Measurements from ENCODE around the gene FFAR3.

FFAR3 gene, protein sequence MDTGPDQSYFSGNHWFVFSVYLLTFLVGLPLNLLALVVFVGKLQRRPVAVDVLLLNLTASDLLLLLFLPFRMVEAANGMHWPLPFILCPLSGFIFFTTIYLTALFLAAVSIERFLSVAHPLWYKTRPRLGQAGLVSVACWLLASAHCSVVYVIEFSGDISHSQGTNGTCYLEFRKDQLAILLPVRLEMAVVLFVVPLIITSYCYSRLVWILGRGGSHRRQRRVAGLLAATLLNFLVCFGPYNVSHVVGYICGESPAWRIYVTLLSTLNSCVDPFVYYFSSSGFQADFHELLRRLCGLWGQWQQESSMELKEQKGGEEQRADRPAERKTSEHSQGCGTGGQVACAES

DNA sequence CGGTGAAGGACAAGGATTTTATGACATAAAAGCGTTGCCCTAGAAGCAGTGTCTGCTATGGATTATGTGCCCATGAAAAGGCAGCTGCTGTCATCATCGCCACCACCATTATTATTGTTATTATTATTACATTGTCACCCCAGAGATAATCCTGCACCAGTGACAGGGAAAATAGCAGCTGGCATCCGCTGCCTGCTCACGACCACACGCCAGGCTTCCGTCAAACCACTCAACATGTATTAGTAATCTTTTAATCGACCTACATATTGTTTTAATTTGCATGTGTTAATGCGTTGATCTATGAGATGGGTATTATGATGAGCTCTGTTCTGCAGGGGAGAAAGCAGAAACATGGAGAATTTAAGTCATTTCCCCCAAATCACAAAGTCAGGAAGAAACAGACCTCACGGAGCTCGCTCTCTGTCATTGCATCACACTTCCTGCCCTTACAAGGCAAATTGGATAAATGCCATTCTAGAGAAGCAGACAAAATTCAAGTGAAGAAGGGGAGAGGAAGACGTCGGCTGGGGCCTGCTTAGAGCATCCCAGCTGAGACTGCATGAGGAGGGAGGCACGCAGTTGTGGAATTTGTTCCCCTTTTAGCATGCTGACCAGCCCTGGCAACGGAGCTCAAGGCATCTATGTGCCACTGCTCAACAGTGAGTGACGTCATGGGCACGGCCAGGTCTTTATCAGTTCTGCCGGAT lies at the start of gene FFAR3:
Gene FFAR3, plus strand, starts transcription at position 594 of the 707 bp plus-strand sequence. CDS start 431 bp downstream, outside the sequence.
- DNase-seq (ENCODE audit: low read depth) = no peak

DNA sequence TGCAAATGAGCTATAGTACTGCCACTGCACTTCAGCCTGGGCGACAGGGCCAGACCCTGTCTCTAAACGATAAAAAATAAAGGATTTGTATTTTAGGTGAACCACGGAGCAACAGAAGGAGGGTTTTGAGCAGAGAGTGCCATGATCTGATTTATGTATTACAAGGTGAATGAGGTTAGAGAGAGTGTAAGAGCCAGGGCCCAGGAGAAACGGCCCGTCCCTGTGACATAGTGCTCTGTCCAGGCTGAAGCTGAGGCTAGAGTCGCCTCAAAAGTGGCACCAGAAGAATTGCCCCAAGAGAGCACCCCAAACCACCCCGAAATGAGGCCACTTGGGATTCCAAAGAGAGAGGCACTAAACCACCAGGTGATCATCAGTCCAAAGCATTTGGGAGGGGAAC lies 49.4 kb upstream of the FFAR3 start:
- DNase-seq (ENCODE audit: low read depth) = no peak

DNA sequence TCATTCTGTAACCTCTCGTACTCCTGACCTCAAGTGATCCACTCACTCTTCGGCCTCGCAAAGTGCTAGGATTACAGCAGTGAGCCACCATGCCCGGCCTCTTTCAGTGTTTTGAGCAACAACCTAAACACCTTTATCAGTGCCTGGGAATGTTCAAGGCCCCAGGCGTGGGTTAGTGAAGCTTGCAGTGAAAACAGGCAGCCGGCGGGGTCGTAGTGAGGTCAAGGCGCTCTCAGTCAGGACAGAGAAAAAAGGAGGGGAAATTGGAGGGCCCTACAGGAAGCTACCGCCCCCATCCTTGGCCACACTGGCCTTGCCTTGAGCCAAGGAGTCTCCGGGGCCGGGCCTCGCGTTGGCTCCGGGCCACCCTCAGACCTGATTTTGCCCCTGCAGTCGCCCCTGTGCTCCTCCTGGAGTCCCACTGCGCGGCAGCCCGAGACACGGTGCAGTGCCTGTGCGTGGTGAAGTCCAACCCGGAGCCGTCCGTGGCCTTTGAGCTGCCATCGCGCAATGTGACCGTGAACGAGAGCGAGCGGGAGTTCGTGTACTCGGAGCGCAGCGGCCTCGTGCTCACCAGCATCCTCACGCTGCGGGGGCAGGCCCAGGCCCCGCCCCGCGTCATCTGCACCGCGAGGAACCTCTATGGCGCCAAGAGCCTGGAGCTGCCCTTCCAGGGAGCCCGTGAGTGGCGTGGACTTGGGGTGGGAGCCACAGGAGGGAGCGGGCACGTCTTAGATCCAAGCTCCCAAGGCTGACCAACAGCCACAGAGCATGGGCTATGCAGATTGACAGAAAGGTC lies 48.6 kb upstream of the FFAR3 start:
- no peak for DNase-seq (ENCODE audit: low read depth)

DNA sequence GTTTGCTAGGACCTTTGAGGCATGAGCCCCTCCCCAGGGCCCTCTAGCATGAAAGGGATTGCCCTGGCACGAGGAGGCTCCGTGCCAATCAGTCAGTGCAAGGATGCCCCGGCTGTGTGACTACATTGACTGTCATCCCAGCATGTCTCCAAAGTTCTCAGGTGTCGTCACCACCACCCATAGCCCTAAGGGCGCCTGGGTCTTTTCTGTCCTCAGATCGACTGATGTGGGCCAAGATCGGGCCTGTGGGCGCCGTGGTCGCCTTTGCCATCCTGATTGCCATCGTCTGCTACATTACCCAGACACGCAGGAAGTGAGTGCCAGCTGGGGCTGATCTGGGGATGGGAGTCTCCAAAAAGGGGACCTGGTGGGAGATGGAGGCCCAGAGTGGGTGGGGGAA lies 47.9 kb upstream of the FFAR3 start:
- DNase-seq (ENCODE audit: low read depth) = no peak

DNA sequence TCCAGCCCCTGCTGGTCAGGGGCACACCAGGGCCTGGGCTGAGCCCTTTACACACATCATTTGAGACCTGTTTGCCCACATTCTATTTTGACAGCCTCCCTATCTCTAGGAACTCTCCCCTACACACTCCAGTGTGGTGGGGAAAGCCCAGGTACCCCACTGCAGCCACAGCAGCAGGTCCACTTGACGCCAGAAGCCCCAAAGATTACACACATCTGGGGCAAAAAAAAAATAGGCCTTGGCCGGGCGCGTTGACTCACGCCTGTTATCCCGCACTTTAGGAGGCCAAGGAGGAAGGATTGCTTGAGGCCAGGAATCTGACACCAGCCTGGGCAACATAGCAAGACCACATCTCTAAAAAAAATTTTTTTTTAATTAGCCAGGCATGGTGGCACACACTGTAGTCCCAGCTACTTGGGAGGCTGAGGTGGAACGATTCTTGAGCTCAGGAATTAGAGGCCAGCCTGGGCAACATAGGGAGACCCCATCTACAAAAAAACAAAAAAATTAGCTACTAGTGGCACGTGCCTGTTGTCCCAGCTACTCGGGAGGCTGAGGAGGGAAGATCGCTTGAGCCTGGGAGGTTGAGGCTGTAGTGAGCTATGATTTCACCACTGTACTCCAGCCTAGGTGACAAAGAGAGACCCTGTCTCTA lies 47.3 kb upstream of the FFAR3 start:
- no peak for DNase-seq (ENCODE audit: low read depth)

DNA sequence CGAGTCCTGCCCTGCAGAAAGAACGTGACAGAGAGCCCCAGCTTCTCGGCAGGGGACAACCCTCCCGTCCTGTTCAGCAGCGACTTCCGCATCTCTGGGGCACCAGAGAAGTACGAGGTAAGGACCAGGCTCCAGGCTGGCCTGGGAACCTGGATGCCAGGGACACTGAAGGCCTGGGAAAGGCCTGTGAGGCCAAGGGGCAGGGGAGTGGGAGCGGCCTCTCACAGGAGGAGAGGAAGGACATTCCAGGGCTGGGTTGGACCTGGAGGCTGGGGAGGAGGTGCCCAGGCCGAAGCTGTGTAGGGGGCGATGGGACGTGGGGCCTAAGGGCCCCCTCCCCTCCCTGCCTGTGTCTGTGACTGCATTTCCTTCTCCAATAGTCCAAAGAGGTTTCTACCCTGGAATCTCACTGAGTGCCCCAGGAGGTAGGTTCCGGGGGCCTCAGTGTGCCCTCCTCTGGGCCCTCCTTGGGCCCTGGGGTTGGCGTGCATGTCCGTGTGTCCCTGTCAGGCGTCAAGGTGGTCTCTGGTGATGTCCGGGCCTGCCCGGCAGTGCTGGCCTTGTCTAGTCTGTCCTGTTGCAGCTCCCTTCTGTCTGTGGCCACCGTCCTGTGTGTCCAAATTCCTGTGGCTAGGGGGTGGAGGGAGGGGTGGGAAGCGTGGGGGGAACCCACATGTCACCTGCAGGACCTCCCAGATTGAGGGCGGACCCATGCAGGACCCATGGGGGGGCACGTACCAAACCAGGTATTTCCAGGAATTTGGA lies 46.2 kb upstream of the FFAR3 start:
- DNase-seq (ENCODE audit: low read depth) = no peak

DNA sequence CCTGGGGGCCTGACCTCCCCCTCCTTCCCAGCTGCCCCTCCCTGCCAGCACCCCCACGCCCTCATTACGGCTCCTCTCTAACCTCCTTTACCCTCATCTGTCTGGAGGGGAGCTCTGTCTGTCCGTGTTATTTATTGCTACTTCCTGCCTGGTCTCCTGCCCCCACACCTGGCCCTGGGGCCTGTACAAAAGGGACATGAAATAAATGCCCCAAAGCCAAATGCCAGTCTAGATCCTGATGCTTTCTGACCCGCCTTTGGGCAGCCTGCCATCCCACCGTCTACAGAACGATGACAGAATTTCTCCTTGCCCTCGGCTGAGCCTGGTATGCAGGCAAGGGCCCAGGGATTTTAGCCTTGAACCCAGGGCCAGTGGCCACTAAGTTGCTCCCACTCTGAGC lies 44.7 kb upstream of the FFAR3 start:
- no peak for DNase-seq (ENCODE audit: low read depth)

DNA sequence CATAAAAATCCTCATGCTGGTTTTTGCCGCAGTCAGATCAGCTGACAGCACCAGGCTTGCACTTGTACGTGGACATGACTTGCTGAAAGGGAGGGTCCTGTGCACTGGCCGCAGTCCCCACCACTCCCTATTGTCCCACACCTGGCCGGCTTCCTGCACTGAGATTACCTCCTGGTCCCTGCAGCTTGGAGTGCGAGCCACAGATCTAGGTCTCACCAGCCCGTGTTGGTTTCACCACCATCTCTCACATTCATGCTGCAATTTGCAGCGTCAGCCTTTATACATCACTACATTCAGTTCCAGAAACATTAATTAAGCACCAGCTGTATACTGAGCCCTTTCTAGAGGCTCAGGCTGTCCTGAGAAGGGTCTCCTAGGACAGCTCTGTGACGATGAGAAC lies 44.2 kb upstream of the FFAR3 start:
- DNase-seq (ENCODE audit: low read depth) = no peak

DNA sequence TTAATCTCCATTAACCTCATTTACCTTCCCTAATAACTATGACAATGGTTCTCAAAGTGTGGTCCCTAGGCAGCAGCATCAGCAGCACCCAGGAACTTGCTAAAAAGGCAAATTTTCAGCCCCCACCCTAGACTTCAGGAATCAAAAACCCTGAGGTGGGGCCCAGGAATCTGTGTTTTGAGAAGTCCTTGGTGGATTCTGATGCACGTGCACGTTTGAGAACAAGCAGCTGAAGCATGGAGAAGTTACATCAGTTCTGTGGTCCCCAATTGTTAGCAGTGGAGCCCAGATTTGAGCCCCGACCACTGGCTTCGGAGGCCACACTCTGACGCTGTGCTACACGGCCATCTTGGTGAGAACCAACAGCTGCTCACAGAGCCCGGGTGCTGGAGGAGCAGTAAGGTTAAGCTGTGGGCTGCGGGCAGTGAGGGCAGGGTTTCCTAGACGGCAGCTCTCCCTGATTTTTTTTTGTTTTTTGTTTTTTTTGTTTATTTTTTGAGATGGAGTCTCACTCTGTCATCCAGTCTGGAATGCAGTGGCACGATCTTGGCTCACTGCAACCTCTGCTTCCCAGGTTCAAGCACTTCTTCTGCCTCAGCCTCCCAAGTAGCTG lies 43.3 kb upstream of the FFAR3 start:
- DNase-seq (ENCODE audit: low read depth) = no peak

DNA sequence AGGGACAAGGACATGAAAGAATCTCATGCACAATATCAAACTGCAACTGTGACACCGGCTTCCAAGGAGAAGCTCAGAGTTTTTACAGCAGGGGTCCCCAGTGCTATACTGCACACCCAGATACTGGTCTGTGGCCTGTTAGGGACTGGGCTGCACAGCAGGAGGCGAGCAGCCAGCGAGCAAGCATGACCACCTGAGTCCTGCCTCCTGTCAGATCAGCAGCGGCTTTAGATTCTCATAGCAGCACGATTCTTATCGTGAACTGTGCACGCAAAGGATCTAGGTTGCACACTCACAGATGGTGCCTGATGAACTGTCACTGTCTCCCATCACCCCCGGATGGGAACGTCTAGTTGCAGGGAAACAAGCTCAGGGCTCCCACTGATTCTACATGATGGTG lies 42.4 kb upstream of the FFAR3 start:
- DNase-seq (ENCODE audit: low read depth) = no peak

DNA sequence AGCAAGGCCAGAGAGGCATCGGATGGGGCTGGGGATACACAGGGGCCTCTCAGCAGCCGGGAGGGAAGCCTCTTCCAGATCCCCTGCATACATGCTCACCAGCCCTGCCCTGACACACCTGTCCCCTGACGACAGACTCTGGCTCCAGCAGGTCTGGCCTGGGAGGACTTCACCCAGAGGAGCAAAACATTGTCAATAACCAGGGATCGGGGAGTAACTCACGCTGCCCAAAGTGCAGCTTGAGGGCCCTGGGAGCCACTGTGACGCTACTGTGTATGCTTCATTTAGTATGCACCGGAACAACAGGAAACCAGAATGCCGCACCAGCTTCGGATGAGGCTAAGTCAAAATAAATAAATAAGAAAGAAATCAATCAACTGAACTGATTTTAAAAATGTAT lies 41.7 kb upstream of the FFAR3 start:
- no peak for DNase-seq (ENCODE audit: low read depth)

DNA sequence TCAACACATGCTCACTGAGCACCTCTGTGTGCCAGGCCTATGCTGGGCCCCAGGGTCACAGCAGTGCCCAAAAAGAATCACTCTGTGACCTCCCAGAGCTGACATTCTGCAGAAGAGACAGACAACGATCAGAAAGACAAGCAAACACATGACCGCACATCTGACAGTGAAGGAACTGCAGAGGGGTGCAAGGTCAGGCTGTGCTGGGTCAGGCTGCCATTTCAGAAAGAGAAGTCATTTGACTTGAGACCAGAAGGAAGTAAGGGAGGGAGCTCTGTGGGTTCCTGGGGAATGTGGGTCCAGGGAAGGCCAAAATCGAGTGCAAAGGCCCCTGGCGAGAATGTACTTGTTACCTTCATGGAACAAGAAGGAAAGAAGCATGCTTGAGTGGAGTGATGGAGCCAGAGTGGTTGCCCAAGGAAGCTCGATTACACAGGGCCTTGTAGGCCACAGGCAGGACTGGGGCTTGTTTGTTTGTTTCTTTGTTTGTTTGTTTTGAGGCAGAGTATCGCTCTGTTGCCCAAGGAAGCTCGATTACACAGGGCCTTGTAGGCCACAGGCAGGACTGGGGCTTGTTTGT lies 40.7 kb upstream of the FFAR3 start:
- no peak for DNase-seq (ENCODE audit: low read depth)

DNA sequence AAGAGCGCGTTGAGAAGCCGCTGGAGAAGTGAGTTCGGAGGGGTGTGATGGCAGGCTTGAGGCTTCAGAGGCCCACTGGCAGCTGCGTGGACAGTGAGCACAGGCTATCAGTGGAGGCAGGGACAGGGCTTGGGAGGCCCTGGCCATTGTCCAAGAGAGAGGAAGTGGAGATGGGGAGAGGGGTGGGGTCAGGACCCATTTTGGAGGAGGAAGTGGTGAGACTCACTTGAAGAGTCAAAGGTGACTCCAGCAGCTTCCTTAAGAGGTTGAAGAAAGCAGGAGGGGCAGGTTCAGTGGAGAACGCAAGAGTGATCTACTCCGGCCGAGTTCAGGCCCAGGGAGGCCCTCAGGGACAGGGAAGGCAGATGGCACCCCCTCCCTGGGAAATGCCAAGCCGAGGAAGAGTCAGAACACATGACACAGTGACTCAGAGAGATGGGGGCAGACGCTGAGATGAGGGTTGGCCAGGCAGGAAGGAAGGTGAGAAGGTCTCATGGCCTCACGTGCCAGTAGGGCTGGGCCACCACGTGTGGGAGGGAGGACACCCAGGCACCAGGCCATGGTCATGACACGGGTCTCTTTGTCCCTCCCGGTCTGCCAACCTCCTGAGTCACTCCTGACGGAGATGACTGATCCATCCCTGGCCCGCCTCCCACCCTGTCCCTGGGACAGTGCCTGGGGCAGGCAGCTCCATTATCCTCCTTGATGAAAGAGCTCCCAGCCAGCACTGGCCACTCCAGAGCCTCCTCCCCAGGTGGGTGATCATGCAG lies 39.4 kb upstream of the FFAR3 start:
- DNase-seq (ENCODE audit: low read depth) = no peak

DNA sequence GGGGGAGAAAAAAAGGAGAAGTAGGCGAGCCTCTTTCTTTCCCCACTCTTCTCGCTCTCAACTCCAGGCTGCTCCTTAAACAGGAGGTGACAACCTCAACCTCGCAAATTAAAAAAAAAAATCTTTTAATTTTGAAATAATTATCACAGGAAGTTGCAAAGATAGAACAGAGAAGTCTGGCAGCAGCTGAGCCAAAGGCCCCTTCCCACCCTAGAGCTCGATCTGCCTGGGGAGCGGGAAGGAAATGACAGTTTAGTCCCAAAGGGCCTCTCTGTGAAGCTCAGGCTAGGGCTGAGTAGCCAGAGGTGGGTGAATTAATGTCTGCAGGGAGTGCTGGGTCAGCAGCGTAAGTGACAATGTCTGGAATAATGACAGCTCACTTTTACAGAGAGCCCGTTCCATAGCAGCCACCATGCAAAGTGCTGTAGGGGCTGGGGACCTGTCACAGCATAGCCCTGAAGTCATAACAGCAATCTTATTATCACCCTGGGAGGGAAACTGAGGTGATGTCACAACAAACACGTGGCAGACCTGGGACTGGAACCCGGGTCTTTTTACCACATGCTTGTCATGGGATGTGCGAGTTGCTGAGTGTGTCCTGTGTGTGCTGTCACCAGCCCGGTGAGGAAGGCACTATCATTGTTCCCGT lies 38.1 kb upstream of the FFAR3 start:
- no peak for DNase-seq (ENCODE audit: low read depth)

DNA sequence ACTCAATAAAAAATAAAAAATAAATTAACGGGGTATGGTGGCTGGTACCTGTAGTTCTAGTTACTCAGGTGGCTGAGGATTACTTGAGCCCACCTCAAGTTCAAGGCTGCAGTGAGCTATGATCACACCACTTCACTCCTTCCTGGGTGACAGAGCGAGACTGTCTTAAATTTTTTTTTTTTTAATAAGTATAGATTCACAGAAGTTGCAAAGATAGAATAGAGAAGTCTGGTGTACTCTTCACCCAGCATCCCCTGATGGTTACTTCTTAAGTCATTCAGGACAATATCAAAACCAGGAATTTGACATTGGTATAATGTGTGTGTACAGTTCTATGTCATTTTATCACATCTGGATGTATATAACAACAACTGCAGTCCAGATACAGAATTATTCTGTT lies 37.0 kb upstream of the FFAR3 start:
- DNase-seq (ENCODE audit: low read depth) = no peak

DNA sequence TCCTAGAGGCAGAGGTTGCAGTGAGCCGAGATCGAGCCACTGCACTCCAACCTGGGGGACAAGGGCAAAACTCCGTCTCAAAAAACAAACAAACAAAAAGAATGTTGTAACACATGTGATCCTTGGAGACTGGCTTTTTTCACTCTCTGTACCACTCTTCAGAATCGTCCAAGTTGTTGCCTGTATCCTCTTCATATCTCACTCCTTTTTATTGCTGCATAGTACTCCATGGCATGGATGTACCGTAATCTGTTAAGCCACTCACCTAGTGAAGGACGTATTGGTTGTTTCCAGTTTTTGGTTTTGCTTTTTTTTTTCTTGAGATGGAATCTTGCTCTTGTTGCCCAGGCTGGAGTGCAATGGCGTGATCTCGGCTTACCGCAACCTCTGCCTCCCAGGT lies 36.2 kb upstream of the FFAR3 start:
- no peak for DNase-seq (ENCODE audit: low read depth)

DNA sequence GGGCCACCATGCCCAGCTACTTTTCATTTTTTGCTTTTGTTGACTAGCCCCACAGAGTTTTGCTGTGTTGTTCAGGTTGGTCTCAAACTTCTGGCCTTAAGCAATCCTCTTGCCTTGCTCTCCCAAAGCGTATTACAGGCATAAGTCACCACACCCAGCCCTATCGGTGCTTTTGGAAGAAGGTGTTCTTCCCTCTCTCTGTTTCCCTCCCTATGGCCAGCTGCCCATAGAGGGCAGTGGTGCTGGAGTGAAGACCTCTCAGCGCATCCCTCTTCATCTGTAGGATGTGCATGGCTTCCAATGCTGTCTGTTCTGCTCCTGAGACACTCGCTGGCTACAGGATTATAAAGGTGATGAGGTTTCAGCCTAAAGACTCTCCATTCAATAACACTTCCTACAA lies 30.6 kb upstream of the FFAR3 start:
- no peak for DNase-seq (ENCODE audit: low read depth)

DNA sequence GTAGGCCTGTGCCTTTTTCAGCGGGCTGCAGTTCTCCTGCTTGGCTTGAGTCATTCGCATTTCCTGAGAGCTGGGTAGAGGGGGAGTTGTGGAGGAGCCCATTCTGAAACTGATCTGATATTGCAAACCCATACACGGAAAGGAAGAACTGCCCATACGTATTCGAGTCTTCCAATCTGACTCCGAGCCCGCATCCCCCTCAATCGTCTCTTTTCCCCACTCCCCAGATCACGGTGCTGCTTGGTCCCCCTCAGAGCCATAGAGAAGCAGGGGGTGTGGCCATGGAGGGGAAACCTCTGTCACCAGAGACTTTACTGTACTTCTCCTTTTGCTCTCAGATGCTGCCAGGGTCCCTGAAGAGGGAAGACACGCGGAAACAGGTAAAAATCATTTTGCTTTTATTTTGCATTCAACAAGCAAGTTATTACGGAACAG lies 29.4 kb upstream of the FFAR3 start, which contains the start of gene CD22:
Gene CD22, plus strand, starts transcription at position 337 of the 435 bp plus-strand sequence. CDS start 2,854 bp downstream, outside the sequence.
- no peak for DNase-seq (ENCODE audit: low read depth)

DNA sequence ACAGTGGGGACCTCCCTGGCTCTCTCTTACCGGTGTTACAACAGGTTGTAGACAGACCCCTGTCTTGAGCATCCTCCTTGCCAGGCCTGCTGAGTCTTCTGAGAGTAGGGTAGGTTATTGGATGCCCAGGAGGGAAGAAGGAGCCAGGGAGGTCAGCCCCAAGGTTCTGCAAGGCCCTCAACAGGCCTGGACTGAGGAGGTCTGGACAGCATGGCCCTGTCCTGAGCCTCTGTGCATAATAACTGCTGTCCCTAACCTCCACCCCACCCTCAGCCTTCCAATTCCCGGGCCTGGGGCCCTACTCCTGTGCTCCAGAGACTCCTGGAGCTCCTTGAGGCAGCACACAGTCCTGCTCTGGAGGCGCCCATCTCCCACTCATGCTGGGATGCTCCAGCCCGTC lies 28.9 kb upstream of the FFAR3 start:
- no peak for DNase-seq (ENCODE audit: low read depth)

Measured in non-pigmented ciliary epithelial cell (primary cell).